A549 (cell line): ENCODE data around the gene SLC2A5.

Source experiments
- CHD2 ChIP-seq: fragments of 150-350 bp; IDR thresholded peaks from 2 replicates; pipeline ENCODE4 v1.6.1; 2014; ENCODE audit warnings: low read length; ENCODE audit not compliant: partially characterized antibody
- EP300 ChIP-seq, 2 experiments: fragments of >200 bp; sonication (Bioruptor Twin); formaldehyde crosslinking; IDR thresholded peaks; 2 replicates in 1 of 2; 3 replicates in 1 of 2; pipeline ENCODE4 v1.6.1; 2016 to 2017
- ESRRA ChIP-seq: fragments of 150-350 bp; IDR thresholded peaks from 2 replicates; pipeline ENCODE4 v1.6.1; 2014; ENCODE audit warnings: mild to moderate bottlenecking, low read length, borderline replicate concordance
- KDM1A ChIP-seq: fragments of 200-600 bp; sonication (generic); IDR thresholded peaks from 2 replicates; pipeline ENCODE4 v1.6.1; 2016; ENCODE audit warnings: low read depth, mild to moderate bottlenecking
- MAZ ChIP-seq: fragments of 150-350 bp; IDR thresholded peaks from 2 replicates; pipeline ENCODE4 v1.6.1; 2014; ENCODE audit warnings: antibody characterized with exemption, low read depth, low read length, borderline replicate concordance
- PBX3 ChIP-seq: IDR thresholded peaks from 2 replicates; pipeline ENCODE4 v1.6.1; 2012
- PHF8 ChIP-seq: fragments of 200-600 bp; sonication (generic); IDR thresholded peaks from 2 replicates; pipeline ENCODE4 v1.6.1; 2016; ENCODE audit warnings: low read depth, mild to moderate bottlenecking, antibody characterized with exemption, moderate library complexity, borderline replicate concordance
- POLR2A ChIP-seq: IDR thresholded peaks from 2 replicates; pipeline ENCODE4 v1.6.1; 2012; ENCODE audit warnings: mild to moderate bottlenecking, low read length
- RAD21 ChIP-seq, 2 experiments: fragments of >200 bp in 1 of 2; sonication (Bioruptor Twin) in 1 of 2; formaldehyde crosslinking in 1 of 2; IDR thresholded peaks in 1 of 2; conservative IDR thresholded peaks in 1 of 2; 2 replicates in 1 of 2; 3 replicates in 1 of 2; pipeline ENCODE4 v1.6.1; 2012 to 2018; ENCODE audit warnings: inconsistent platforms in 1 of 2
- REST ChIP-seq: fragments of 200-600 bp; sonication (generic); IDR thresholded peaks from 2 replicates; pipeline ENCODE4 v1.6.1; 2016; ENCODE audit warnings: antibody characterized with exemption, mild to moderate bottlenecking, moderate library complexity
- SMC3 ChIP-seq: fragments of >200 bp; sonication (Bioruptor Twin); formaldehyde crosslinking; IDR thresholded peaks from 3 replicates; pipeline ENCODE4 v1.6.1; 2018; ENCODE audit warnings: inconsistent platforms
- TF ChIP-seq, protein P1 (sequence below): fragments of >200 bp; sonication (Bioruptor Twin); formaldehyde crosslinking; IDR thresholded peaks from 3 replicates; pipeline ENCODE4 v1.5.1; 2016

- TF ChIP-seq ESRRA (no peak), KDM1A (no peak), PHF8 (no peak), MAZ (no peak), RAD21 (conservative IDR thresholded peaks at IDR 0.05 in 1 of 2, IDR thresholded peaks at IDR 0.05 in 1 of 2) (no peak), EP300 (IDR thresholded peaks at IDR 0.05) (no peak), CHD2 (no peak), SMC3 (no peak), POLR2A (no peak), REST (no peak), PBX3 (no peak)
- TF ChIP-seq, protein P1, sequence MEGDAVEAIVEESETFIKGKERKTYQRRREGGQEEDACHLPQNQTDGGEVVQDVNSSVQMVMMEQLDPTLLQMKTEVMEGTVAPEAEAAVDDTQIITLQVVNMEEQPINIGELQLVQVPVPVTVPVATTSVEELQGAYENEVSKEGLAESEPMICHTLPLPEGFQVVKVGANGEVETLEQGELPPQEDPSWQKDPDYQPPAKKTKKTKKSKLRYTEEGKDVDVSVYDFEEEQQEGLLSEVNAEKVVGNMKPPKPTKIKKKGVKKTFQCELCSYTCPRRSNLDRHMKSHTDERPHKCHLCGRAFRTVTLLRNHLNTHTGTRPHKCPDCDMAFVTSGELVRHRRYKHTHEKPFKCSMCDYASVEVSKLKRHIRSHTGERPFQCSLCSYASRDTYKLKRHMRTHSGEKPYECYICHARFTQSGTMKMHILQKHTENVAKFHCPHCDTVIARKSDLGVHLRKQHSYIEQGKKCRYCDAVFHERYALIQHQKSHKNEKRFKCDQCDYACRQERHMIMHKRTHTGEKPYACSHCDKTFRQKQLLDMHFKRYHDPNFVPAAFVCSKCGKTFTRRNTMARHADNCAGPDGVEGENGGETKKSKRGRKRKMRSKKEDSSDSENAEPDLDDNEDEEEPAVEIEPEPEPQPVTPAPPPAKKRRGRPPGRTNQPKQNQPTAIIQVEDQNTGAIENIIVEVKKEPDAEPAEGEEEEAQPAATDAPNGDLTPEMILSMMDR: no peak
These were observed 51.1 kb downstream of the SLC2A5 start for GRCh38 chr1:9018333-9018732.
